Esophagus muscularis mucosa (tissue), 4 donors: ENCODE measurements around the gene MARCHF9.

Source experiments
- EP300 ChIP-seq: sonication (generic); formaldehyde crosslinking; IDR thresholded peaks from one replicate; pipeline ENCODE4 v1.6.1; 2017; ENCODE audit warnings: antibody characterized with exemption
- POLR2A ChIP-seq: fragments of 450-650 bp; IDR thresholded peaks from one replicate; pipeline ENCODE4 v1.6.1; 2017; ENCODE audit warnings: antibody characterized with exemption, moderate library complexity, mild to moderate bottlenecking, low read depth
- POLR2AphosphoS5 ChIP-seq, 2 donors: sonication (generic); formaldehyde crosslinking; IDR thresholded peaks; one replicate each; pipeline ENCODE4 v1.6.1; 2017; ENCODE audit warnings: antibody characterized with exemption in 2 of 2
- TF ChIP-seq, protein P1 (sequence below), 3 experiments: fragments of 200-600 bp in 2 of 3; fragments of 450-650 bp in 1 of 3; sonication (generic) in 2 of 3; IDR thresholded peaks; one replicate each; pipeline ENCODE4 v1.5.1; 2017 to 2019; ENCODE audit warnings: antibody characterized with exemption in 3 of 3, mild to moderate bottlenecking in 2 of 3, moderate library complexity in 1 of 3

DNA sequence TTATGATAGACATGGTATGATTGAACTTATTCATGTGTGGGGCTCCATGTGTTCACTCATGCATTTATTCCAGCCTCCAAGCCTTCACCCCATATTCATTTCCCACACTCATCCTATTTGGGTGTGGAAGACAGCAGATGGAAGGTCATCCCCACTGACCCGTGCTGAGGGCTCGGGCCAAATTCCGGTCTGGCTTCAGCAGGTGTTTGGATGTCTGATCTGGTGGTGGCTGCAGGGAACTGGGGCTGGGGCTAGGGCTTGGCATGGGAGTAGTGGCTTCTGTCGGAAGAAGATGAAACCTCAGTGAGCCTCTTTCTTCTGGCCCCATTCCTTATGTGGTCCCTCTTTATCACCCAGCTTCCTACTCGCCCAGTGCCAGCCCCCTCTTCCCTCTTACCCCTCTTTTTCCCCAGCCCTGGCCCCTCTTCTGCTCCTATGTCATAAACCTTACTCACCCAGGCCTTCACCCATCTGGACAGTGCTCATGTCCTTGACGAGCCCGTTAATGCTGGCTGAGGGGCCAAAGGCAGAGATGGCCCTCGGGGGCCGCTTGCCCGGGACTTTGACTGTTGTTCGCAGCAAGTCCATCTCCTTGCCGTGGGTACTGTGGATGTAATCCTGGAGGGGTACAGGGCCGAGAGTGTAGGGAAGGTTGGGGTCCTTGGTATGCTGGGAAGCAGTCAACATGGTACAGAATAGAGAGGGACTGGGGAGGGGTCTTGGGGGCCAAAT is 24.4 kb upstream of the MARCHF9 start:
- TF ChIP-seq, protein P1, sequence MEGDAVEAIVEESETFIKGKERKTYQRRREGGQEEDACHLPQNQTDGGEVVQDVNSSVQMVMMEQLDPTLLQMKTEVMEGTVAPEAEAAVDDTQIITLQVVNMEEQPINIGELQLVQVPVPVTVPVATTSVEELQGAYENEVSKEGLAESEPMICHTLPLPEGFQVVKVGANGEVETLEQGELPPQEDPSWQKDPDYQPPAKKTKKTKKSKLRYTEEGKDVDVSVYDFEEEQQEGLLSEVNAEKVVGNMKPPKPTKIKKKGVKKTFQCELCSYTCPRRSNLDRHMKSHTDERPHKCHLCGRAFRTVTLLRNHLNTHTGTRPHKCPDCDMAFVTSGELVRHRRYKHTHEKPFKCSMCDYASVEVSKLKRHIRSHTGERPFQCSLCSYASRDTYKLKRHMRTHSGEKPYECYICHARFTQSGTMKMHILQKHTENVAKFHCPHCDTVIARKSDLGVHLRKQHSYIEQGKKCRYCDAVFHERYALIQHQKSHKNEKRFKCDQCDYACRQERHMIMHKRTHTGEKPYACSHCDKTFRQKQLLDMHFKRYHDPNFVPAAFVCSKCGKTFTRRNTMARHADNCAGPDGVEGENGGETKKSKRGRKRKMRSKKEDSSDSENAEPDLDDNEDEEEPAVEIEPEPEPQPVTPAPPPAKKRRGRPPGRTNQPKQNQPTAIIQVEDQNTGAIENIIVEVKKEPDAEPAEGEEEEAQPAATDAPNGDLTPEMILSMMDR (IDR thresholded peaks at IDR 0.05): no peak
- TF ChIP-seq POLR2AphosphoS5 (IDR thresholded peaks at IDR 0.05): no peak
- no peak for TF ChIP-seq EP300
- no peak for TF ChIP-seq POLR2A
